Amygdala (tissue), 56 donors: ENCODE results near the gene SLC22A14.
"Not testable (repeated sequence)": the region's sequence is repeated elsewhere in the genome, so short reads cannot be mapped to it uniquely, and the experiment has no call there.

Experiments
- DNase-seq, 56 donors: peaks; one replicate each; lab custom pipeline; 2025; lab: John Stamatoyannopoulos, UW

SLC22A14 gene

GRCh38 chr3:38268522-38268921, 13.6 kb upstream of the SLC22A14 start:
- no peak for DNase-seq

- DNase-seq, result no peak
Measured at GRCh38 chr3:38270606-38271005, 11.5 kb upstream of the SLC22A14 start.

- no peak for DNase-seq
Measured at GRCh38 chr3:38271553-38271952, 10.5 kb upstream of the SLC22A14 start.

GRCh38 chr3:38274864-38275649, 7.0 kb upstream of the SLC22A14 start:
- no peak for DNase-seq

- DNase-seq, result no peak
Measured at GRCh38 chr3:38275658-38276057, 6.4 kb upstream of the SLC22A14 start.

GRCh38 chr3:38276081-38276916, 5.8 kb upstream of the SLC22A14 start:
- DNase-seq, result no peak

GRCh38 chr3:38276917-38277630, 5.0 kb upstream of the SLC22A14 start:
- DNase-seq, result no peak

GRCh38 chr3:38278841-38279240, 3.3 kb upstream of the SLC22A14 start:
- DNase-seq, result no peak

- DNase-seq, result no peak
Measured at GRCh38 chr3:38283810-38284755, 2.0 kb downstream of the SLC22A14 start.

- DNase-seq, result no peak
Measured at GRCh38 chr3:38284756-38285150, 2.7 kb downstream of the SLC22A14 start.

- DNase-seq, result not testable (repeated sequence)
Measured at GRCh38 chr3:38289286-38290217, 7.5 kb downstream of the SLC22A14 start.

- DNase-seq, result not testable (repeated sequence)
Measured at GRCh38 chr3:38297053-38297452, 15.0 kb downstream of the SLC22A14 start.

GRCh38 chr3:38297537-38297936, 15.4 kb downstream of the SLC22A14 start:
- DNase-seq, result no peak

GRCh38 chr3:38297947-38298711, 16.0 kb downstream of the SLC22A14 start:
- DNase-seq, result no peak

- DNase-seq, result no peak
Measured at GRCh38 chr3:38306941-38307340, 24.8 kb downstream of the SLC22A14 start.

- DNase-seq, result no peak
Measured at GRCh38 chr3:38307599-38307998, 25.5 kb downstream of the SLC22A14 start.

- DNase-seq, result no peak
Measured at GRCh38 chr3:38308456-38308855, 26.4 kb downstream of the SLC22A14 start.

GRCh38 chr3:38311476-38311875, 29.4 kb downstream of the SLC22A14 start:
- no peak for DNase-seq
